NCI-H1930 (cell line): Measurements from ENCODE around the gene AFP.
A peak's percentile ranks its signal among the peaks of the same experiment; 100 is the strongest.

Experiments
- DNase-seq, 2 experiments: peaks; one replicate each; lab custom pipeline; 2025; lab: John Stamatoyannopoulos, UW

Gene AFP

GRCh38 chr4:73460913-73461522 is 25.0 kb downstream of the AFP start:
- no peak for DNase-seq

- no peak for DNase-seq
Measured at GRCh38 chr4:73468170-73468569, 32.1 kb downstream of the AFP start.

GRCh38 chr4:73470728-73471127 is 34.7 kb downstream of the AFP start:
- no peak for DNase-seq

- DNase-seq, result no peak
Measured at GRCh38 chr4:73477176-73477575, 41.2 kb downstream of the AFP start.

- no peak for DNase-seq
Measured at GRCh38 chr4:73479323-73479722, 43.3 kb downstream of the AFP start.

- no peak for DNase-seq
Measured at GRCh38 chr4:73481358-73481757, 45.3 kb downstream of the AFP start, which contains the start of gene AFM. Gene AFM (plus strand): TSS chr4:73481745. CDS start chr4:73481776, 31 bp downstream.

- no peak for DNase-seq
Measured at GRCh38 chr4:73485085-73485484, 49.1 kb downstream of the AFP start.

GRCh38 chr4:73485596-73485995 is 49.6 kb downstream of the AFP start:
- no peak for DNase-seq

- no peak for DNase-seq
Measured at GRCh38 chr4:73486497-73486896, 50.5 kb downstream of the AFP start.

GRCh38 chr4:73487233-73487632 is 51.2 kb downstream of the AFP start:
- DNase-seq, result peak in 1 of 2 experiments; percentile 16

- DNase-seq, result no peak
Measured at GRCh38 chr4:73499996-73500765, 64.2 kb downstream of the AFP start.

- no peak for DNase-seq
Measured at GRCh38 chr4:73501664-73502265, 65.7 kb downstream of the AFP start.

- DNase-seq, result no peak
Measured at GRCh38 chr4:73505567-73505966, 69.5 kb downstream of the AFP start.
